HG03025 (cell line): Measurements from ENCODE around the gene SLC38A8.

Experiments used
- ATAC-seq: cut with Tn5 transposase; IDR thresholded peaks from one replicate; pipeline ENCODE4 v1.9.1; 2021; ENCODE audit warnings: mild to moderate bottlenecking, moderate library complexity; ENCODE audit not compliant: unreplicated experiment, low FRiP score

SLC38A8 gene

DNA sequence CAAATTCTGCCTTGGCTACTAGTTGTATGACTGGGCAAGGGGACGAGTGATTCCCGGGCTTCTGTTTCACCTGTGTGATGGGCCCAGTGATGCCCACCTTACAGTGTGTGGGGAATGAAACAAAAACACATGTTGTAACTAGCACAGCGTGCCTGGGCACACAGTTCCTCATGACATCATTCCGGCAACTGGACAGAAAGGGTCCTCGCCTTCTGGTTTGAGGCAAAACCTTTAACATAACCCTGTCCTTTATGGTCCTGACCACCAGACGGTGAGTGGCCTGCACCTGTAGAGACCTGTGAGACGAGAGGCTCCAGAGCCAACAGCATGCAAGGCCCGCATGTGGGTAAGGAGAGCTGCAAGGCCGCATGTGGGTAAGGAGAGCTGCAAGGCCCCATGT lies 7.7 kb upstream of the SLC38A8 start:
- no peak for ATAC-seq

DNA sequence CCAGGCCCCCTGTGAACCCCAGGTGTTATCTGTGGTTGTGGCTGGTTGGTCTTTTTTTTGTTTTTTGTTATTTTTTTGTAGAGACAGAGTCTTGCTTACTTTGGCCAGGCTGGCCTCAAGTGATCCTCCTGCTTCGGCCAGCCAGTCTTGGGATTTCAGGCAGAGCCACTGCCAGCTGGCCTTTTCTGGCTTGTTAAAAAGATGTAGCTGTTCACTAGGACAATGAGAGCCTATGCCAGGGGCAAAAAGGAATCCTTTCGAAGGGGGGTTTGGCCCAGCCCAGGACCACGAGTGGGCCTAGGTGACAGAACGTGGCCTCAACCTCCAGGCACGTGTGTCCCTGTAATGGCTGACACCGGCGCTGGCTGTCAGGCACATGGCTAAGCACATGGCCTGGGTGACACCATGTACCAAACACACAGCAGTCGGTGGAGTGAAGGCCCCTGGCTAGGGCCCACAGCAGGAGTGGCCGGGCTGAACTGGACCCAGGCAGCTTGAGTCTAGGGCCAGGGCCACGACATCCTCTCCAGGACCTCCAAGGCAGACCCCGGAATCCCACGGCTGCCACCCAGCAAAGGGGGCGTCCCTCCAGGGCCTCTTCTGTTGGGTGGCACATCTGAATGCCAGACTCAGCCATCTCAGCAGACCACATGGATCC lies 6.9 kb upstream of the SLC38A8 start:
- no peak for ATAC-seq

DNA sequence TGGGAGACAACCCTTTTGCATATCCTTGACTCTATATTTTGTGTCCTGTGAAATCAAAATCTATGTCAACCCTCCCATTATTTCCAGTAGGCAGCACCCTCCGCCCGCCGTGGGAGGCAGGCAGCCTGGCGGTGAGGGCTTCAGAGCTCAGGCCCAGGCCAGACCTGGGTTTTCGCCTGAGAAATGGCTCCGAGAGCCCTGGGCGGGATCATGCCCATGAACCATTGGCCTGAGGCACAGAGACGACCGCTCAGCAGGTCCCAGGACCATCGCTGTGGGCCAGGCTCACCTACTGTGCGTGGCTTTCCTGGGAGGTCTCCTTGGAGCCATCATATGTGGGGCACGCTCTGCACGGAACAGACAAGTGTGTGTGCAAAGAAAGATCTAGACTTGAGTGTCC lies 6.3 kb upstream of the SLC38A8 start:
- no peak for ATAC-seq

DNA sequence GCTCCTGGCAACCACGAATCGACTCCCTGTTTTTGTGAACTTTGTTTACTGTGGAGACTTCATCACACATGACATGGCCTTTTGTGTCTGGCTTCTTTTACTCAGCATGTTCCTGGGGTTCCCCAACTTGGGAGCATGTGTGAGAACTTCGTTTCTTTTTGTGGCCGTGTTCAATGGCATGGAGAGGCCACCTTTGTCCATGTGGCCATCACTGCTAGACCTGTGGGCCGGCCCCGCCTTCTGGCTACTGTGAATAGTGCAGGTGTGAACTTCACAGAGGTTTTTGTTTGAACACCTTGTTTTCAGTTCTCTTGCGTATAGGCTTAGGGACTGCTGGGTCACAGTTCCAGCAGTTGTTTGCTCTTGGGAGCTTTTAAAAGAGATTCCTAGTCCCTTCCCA lies 5.7 kb upstream of the SLC38A8 start:
- ATAC-seq: no peak

DNA sequence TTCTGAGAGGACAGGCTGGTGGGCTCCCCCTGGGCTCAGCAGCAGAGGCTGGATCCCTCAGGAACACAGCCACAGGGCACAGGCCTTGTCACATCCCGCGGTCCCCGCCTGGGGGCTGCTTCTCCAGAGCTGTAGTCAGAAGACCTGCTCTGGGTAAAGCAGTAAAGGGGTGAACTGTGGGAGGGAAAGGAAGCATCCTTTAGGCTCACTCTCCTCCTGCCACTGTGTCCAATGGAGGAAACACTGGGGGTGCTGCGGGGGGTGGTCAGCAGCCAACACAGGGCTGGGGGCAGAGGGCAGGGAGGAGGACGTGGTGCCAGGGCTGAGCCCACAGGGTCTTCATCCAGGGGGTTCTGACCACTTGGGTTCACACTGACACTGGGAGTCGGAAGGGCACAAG lies 5.0 kb upstream of the SLC38A8 start:
- ATAC-seq: no peak

DNA sequence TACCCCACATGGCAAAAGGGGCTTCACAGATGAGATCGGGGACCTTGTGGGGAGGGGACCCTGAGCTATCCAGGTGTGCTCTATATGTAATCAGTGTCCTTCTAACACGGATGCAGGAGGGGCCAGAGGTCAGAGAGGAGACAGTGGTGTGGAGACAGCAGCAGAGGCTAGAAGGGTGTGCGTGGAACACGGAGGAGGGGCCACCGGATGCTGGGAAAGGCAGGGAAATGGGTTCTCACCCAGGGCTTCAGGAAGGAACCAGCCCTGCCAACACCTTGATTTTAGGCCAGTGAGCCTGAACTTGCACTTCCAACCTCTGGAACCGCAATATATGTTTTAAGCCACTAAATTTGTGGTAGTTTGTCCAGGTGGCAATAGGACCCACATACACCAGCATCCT lies 4.6 kb upstream of the SLC38A8 start:
- no peak for ATAC-seq

DNA sequence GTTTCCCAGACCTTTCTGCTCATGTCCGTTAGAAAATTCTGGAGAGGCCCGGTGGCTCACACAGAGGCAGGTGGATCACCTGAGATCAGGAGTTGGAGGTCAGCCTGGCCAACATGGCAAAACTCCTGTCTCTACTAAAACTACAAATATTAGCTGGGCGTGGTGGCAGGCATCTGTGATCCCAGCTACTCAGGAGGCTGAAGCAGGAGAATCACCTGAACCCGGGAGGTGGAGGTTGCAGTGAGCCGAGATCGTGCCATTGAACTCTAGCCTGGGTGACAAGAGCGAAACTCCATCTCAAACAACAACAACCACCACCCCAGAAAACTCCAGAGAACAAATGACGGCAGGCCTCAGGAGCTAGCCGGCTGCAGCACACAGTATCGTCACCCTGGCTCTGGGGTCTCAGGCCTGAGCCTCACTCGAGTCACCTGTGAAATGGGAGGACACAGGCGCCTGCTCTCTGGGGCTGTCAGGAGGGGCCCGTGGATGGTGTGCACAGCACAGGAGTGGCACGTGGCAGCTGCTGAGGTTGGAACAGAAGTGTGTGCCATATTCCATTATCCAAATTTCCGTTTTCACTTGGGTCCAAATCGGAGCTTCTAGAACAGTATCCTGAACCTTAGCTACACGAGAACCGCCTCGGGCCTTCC lies 3.3 kb upstream of the SLC38A8 start:
- ATAC-seq: no peak

DNA sequence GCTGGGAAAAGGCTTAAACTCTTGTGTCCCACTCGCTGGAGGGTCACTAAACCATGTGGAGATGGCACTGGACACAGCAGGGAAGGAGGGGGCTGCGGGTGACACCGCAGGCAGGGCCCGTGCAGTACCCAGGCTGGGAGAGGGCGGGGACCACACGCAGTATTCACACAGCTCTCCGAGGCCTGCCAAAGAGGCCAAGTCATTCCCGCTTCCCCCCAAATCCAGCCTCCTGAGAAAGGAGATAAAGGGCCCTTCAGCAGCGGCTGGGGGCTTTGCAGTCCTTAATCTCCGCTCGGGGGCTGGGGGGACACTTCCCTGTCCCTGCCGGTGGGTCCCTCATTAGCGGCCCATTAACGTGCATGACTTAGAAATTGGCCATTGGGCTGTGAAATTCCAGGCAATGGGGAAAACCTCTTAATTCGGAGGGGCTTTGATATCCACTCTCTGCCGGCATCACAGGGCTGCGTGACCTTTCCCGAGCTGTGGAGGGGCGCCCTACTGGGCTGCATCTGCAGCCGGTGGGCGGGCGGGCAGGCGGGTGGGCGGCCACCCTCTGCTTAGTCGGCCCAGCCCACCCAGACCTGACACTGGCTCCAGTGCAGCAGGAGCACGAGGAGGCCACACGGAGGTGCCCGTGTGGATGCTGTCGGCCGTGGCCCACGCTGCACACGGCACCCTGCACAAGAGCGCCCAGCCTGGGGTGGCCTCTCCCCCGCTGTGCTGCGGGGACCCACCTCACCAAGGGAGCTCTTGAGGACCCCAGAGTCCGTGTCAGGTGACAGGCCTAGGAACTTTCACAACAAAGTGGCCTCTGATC lies 2.6 kb upstream of the SLC38A8 start:
- ATAC-seq: no peak

DNA sequence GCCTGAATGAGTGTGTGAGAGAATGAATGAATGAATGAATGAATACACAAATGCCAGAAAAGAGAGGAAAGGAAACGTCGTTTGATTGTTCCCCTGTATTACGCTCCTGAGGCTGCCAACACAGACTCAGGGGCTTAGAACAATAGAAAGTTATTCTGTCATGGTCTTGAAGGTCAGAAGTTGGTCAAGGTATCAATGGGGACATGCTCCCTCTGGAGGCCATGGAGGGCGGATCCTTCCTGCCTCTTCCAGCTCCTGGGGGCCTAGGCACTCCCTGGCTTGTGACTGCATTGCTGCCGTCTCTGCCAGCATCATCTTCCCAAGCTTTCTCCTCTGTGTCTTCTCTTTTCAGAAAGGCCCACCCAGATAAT lies 1.5 kb upstream of the SLC38A8 start:
- no peak for ATAC-seq

DNA sequence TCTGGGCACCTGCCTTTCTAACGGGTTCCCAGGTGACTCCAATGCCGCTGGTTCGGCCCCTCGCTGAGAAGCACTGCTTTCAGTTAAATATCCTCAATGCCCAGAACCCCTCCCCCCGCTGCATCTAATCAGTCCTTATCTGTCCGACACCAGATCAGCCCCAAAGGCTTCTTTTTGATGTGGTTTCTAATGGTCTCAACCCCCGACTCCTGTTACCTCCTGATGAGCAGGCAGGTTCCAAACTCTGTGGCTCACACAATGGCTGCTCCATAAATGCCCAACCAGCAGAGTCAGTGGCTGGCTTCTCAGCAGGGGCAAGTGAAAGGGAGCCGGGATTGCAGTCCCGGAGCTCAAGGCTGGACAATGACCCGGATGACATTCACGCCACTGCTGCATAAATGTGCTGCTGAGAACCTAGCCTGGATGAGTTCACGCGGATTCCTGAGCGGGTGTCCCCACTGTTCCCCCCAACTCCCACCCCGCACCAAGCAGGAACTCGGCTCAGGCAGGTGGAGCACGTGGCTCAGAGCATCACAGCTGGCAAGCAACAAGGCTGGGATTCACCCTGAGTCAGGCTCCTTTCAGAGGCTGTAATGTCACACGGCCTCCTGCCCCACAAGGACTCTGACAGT lies 1.0 kb upstream of the SLC38A8 start:
- ATAC-seq: no peak

DNA sequence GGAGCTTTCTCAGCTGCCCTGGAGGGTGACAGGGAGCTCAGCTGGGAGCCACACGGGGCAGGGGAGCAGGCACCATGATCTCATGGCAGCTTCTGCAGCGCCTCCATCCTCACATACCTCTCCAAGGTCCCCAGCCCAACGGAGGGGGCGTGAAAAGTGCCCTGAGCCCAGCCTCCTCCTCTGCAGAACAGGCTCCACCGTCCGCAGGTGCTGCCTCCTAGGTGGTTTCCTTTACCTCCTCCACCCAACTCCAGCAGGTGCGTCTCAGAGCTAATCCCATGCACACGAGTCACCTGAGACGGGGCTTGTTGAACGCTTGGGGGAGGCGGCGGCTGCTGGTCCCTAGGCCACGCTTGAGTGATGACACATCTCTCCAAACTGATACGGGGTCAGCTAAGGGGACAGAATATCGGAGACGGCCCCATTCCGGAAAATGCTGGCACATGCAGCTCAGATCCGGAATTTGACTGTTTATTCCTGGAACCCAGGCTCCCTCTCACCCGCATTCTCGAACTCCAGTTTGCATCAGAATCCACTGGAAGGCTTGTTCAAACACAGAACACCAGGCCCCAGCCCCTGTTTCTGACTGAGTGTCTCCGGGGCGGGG lies 387 bp upstream of the SLC38A8 start:
- no peak for ATAC-seq

DNA sequence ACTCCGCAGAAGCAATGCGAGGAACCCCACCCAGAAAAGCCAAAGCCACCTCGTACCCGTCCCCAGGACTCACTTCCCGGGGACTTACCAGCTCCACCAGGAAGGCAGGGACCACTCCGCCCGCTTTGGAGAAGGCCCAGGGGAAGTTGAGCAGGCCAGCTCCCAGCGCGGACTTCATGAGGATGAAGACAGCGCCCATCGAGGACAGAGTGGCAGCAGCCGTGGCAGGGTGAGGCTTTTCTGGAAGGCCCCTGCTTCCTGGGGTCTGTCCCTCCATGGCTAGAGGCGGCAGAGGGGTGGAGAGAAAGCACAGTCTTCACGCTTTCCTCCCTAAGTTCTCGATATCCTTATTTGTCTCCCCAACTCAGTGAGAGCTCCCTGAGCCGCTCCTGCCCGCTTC lies 714 bp downstream of the SLC38A8 start:
- ATAC-seq: no peak

DNA sequence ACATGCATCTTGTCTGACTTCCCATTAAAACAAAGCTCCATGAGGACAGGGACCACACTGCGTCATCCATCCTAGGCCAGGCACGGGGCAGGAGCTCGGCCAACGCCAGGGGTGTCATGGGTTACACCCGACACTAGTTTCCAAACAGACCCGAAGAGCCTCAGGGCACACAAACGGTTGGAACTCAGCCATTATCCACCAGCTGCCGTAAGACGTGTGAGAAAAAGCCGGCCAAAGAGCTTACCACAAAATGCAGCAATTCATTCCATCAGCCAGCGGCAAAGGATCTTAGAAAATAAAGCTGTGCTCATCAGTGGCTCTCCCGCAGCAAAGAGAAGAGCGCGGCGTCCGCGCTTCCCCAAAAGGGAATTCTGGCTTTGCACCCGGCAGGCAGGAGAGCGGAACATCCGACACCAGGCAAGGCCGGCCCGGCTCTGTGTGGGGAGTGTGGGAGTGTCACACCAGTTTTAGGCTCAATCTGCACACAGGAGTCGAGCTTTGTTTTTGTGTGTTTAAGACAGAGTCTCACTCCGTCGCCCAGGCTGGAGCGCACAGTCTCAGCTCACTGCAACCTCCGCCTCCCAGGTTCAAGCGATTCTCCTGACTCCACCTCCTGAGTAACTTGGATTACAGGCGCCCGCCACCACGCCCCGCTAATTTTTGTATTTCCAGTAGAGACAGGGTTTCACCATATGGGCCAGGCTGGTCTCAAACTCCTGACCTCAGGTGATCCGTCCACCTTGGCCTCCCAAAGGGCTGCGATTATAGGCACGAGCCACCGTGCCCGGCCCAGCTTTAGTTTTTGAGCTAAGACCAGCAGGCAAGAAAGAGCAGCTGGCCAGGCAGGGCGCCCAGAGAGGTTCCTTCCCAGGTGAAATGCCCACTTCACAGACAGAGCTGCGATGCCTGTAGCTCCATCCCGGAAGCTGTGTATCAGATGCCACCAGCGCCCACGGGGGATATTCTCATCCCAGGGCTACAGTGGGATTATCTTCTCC lies 1.5 kb downstream of the SLC38A8 start:
- ATAC-seq: no peak

DNA sequence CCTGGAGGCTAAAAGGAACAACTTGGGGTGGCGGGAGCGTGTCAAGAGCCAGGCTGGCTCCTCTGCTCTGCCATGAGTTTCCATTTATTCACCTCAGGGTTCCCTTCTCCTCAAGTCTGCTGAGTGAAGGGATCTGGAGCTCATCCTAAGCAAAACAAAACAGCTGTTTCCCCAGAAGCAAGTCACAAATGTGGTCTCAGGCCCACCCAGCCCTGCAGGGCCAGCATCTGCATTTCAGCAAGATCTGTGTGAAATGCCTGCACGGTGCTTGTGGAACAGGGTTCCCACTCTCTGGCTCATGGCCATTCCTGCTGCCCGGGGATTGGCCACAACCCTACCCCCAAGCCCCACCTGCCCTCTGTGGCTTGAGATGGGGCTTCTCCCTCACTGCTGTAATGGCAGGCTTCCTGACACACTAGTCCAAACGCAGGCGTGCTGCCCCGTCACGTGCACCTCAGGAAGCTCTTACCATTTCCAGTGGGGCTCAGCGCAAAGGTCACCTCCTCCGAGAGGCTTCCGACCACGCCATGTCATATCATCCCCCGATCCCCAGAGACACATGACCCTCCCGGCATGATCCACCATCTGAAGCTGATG lies 2.3 kb downstream of the SLC38A8 start:
- ATAC-seq: no peak

DNA sequence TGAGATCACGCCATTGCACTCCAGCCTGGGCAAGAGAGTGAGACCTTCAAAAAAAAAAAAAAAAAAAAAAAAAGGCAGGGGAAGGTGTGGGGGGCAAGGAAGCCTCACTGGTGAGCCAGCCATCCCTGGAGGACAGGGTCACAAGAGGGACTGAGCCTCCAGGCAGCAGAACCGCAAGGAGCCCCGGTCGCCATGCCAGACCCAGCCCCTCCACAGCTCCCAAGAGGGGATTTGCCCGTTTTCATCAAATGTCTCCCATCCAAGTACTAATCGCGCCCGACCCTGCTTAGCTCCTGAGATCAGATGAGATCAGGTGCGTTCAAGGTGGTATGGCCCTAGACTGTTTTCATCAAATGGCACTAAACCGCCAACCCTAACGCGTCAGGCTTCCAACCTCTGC lies 2.9 kb downstream of the SLC38A8 start:
- no peak for ATAC-seq

DNA sequence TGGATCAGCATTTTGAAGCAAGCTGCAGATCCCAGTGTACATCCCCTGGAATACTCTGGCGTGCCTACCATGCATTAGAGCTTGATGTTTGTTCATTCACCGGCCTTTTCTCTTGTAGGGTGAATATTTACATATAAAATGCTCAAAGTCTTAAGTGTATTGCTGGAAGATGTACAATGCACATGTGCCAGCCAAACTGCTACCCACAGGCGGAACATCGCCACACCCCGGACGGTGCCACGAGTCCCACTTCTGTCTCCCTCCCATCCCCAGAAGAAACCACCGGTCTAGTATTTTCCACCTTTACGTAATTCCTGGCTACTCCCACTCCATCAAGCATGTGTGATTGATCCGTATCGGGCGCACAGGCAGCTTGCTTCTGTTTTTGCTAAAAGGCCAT lies 4.1 kb downstream of the SLC38A8 start:
- ATAC-seq: no peak

DNA sequence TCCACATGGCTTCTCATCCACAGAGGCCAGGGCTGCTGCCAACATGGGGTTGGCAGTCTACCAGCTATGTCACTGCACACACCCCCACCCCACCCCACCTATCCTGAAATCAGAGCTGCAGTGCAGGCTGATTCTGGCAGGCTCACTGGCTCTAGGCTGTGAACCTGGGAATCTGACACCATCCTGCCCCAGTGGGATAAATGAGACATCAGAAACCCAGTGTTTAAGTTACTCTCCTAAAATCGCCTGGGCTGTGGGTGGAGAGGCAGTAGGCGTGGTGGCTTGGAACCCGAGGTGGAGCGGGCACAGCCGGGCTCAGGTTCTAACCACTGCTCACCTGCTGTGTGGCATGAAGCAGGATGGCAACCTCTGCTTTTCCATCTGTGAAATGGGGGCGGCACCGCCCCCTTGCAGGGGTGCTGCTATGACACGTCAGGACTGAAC lies 5.6 kb downstream of the SLC38A8 start:
- no peak for ATAC-seq

DNA sequence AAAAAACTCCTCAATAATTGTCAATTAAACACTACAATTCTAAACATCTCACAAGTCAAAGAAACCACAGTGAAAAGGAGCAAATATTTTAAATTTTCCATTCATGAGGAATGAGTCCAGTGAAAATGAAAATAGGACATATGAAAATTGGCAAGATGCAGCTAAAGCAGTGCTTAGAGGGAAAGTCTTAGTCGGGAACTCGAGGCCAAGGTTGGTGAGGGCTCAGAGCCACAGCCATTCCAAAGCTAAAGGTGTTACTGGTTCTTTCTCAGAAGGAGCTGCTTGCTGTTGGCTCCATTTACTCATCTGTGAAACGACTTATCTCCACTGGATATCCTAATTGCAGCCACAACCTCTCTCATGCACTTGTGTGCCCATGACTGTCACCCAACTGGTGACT lies 6.5 kb downstream of the SLC38A8 start:
- no peak for ATAC-seq

DNA sequence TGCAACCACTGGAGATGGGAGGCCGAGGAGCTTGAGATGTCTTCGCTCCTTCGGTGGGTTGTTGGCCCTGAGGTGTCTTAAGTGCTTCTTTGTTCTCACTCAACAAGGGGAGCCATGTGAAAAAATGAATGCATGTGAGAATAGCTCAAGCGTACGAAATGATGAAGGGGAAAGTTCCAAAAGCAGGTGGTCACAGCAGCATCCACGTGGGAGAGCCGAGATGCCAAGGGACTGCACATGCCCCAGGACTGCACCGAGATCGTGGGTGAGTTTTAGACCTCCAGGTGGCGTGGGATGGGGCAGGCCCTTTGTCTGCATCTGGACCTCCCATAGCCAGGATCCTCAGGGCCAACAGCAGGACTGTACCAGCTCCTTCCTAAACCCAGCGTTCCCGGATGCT lies 8.1 kb downstream of the SLC38A8 start:
- ATAC-seq: no peak
